HepG2 (cell line): Measurements from ENCODE around the gene CDKN1C. TPM values are rescaled to one million over a fixed set of nuclear protein-coding genes. Genes with fewer than 3 reads are reported as not detected.

ENCODE experiments used
- ARNTL ChIP-seq: sonication (generic); formaldehyde crosslinking; IDR thresholded peaks from 2 replicates; pipeline ENCODE4 v1.4.0; 2020; ENCODE audit warnings: mild to moderate bottlenecking, missing genetic modification reagents
- BCL6 ChIP-seq: IDR thresholded peaks from 2 replicates; pipeline ENCODE4 v1.6.1; 2016; ENCODE audit warnings: missing genetic modification reagents, missing compliant biosample characterization
- ELF3 ChIP-seq: IDR thresholded peaks from 2 replicates; pipeline ENCODE4 v1.6.1; 2016; ENCODE audit warnings: missing genetic modification reagents, missing compliant biosample characterization
- ESRRA ChIP-seq: sonication (generic); formaldehyde crosslinking; IDR thresholded peaks from 2 replicates; pipeline ENCODE4 v1.5.1; 2020; ENCODE audit warnings: mild to moderate bottlenecking, low read depth, missing genetic modification reagents
- FOXA3 ChIP-seq: IDR thresholded peaks from 2 replicates; pipeline ENCODE4 v1.6.1; 2016; ENCODE audit warnings: missing genetic modification reagents, missing compliant biosample characterization
- KAT8 ChIP-seq: IDR thresholded peaks from 2 replicates; pipeline ENCODE4 v1.6.1; 2016; ENCODE audit warnings: missing genetic modification reagents, missing compliant biosample characterization
- MTA3 ChIP-seq: sonication (generic); formaldehyde crosslinking; IDR thresholded peaks from 2 replicates; pipeline ENCODE4 v1.4.0; 2020; ENCODE audit warnings: missing genetic modification reagents
- NFE2L1 ChIP-seq: sonication (generic); formaldehyde crosslinking; IDR thresholded peaks from 2 replicates; pipeline ENCODE4 v1.4.0; 2020; ENCODE audit warnings: missing genetic modification reagents, mild to moderate bottlenecking, borderline replicate concordance
- POLR2G ChIP-seq: fragments of 200-400 bp; formaldehyde crosslinking; IDR thresholded peaks from 2 replicates; pipeline ENCODE4 v1.6.1; 2018; ENCODE audit warnings: mild to moderate bottlenecking, low read depth, low read length, moderate library complexity
- SIN3A ChIP-seq: IDR thresholded peaks from 2 replicates; pipeline ENCODE4 v1.6.1; 2011; ENCODE audit warnings: low read depth, mild to moderate bottlenecking, control low read depth, low read length, borderline replicate concordance
- SP5 ChIP-seq: IDR thresholded peaks from 2 replicates; pipeline ENCODE4 v1.6.1; 2016; ENCODE audit warnings: low read depth, borderline replicate concordance
- TAF1 ChIP-seq: sonication (generic); formaldehyde crosslinking; IDR thresholded peaks from 2 replicates; pipeline ENCODE4 v1.4.0; 2020; ENCODE audit warnings: missing genetic modification reagents
- ZNF124 ChIP-seq: sonication (generic); formaldehyde crosslinking; IDR thresholded peaks from 2 replicates; pipeline ENCODE4 v1.4.0; 2020; ENCODE audit warnings: missing genetic modification reagents
- ZNF138 ChIP-seq: sonication (generic); formaldehyde crosslinking; IDR thresholded peaks from 2 replicates; pipeline ENCODE4 v1.5.0; 2020; ENCODE audit warnings: mild to moderate bottlenecking, low read depth, missing genetic modification reagents
- ZNF251 ChIP-seq: sonication (generic); formaldehyde crosslinking; IDR thresholded peaks from 2 replicates; pipeline ENCODE4 v1.9.0; 2021; ENCODE audit warnings: mild to moderate bottlenecking, missing genetic modification reagents
- ZNF558 ChIP-seq: sonication (generic); formaldehyde crosslinking; IDR thresholded peaks from 2 replicates; pipeline ENCODE4 v1.9.0; 2022; ENCODE audit warnings: mild to moderate bottlenecking, missing genetic modification reagents, borderline replicate concordance
- ZNF747 ChIP-seq: sonication (generic); formaldehyde crosslinking; IDR thresholded peaks from 2 replicates; pipeline ENCODE4 v1.8.1; 2023; ENCODE audit warnings: missing genetic modification reagents, mild to moderate bottlenecking, borderline replicate concordance
- polyA plus RNA-seq, 8 experiments: library from polyadenylated mRNA; depleted of rRNA in 3 of 8; stranded (reverse) in 7 of 8; unstranded in 1 of 8; fragments of >200 nt; fragmentation: Illumina TruSeq in 4 of 8; extraction: Trizol in 4 of 8; gene quantifications; 2 replicates each; pipeline versions ENCODE4 v1.2.1 to v1.2.3, GENCODE V29; 2011 to 2016; ENCODE audit warnings: low read depth in 4 of 8, missing spikeins in 1 of 8, mixed read lengths in 1 of 8; ENCODE audit not compliant: insufficient read depth in 1 of 8
- total RNA-seq, 5 experiments: library from RNA; depleted of rRNA; stranded (reverse); fragments of >200 nt; fragmentation: Illumina TruSeq; extraction: Trizol; gene quantifications; 2 replicates each; pipeline ENCODE4 v1.2.3, GENCODE V29; 2016; ENCODE audit warnings: low read depth in 1 of 5
- TF ChIP-seq, protein P1 (sequence below): sonication (generic); formaldehyde crosslinking; IDR thresholded peaks from 2 replicates; pipeline ENCODE4 v1.9.0; 2021; ENCODE audit warnings: missing genetic modification reagents, borderline replicate concordance
- TF ChIP-seq, protein P2 (sequence below), 2 experiments: sonication (generic) in 1 of 2; formaldehyde crosslinking in 1 of 2; IDR thresholded peaks; 2 replicates each; pipeline versions ENCODE4 v1.4.0 to v1.6.1; 2018 to 2020; ENCODE audit warnings: missing genetic modification reagents in 2 of 2, borderline replicate concordance in 1 of 2, low read depth in 1 of 2, mild to moderate bottlenecking in 1 of 2, missing biosample characterization in 1 of 2
- TF ChIP-seq, protein P3 (sequence below): sonication (generic); formaldehyde crosslinking; IDR thresholded peaks from 2 replicates; pipeline ENCODE4 v1.4.0; 2020; ENCODE audit warnings: missing genetic modification reagents
- TF ChIP-seq, protein P4 (sequence below): conservative IDR thresholded peaks from 2 replicates; pipeline ENCODE4 v1.6.1; 2018; ENCODE audit warnings: missing genetic modification reagents
- TF ChIP-seq, protein P5 (sequence below): sonication (generic); formaldehyde crosslinking; IDR thresholded peaks from 2 replicates; pipeline ENCODE4 v1.4.0; 2020; ENCODE audit warnings: mild to moderate bottlenecking, missing genetic modification reagents

The CDKN1C gene
- total and polyA plus RNA-seq, 2 of the 13 experiments (the other 11 are each of a cell fraction or from before 2014, with no cell fraction given): not detected

DNA sequence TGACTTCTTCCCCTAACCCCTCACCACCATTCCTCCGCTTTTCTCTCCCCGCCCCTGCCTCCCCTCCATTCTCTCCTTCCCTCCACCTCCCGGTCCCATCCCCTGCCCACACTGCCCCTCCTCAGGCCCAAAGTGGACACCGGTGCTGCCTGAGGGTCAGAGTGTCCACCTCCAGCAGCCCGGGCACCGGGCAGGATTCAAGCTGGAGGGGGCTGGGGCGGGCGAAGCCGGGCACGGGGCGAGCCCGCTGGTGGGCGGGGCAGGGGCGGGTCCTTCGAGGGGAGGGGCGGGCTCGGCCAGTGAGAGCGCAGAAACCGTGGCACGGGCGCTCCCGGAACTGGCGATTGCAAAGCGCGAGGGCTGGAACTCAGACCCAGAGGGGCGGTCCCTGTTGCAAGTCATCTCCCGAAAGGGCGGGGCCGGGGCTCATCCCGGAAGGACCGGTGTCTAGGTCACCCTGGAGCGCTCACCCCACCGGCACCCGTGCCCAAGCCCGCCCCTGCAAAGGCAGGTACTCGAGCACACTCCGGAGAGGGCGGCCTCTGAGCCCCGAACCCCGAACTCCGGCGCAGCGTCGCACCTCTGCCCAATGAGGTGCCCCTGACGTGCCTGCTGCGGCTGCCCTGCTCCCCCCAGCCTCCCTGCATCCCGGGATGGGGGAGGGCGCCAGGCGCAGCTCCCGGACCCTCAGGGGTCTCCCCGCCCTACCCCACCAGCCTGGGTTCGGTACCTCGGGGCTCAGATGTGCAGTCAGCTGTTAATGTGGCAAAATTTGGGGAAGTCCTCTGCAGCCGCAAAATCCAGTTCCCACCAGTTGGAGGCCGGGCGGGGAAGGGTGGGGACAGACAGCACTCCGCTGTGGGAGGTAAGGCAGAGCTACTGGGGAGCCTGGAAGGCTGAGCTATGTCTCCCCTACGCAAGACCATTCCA is 16.5 kb upstream of the CDKN1C start (continued):
- TF ChIP-seq, protein P1, sequence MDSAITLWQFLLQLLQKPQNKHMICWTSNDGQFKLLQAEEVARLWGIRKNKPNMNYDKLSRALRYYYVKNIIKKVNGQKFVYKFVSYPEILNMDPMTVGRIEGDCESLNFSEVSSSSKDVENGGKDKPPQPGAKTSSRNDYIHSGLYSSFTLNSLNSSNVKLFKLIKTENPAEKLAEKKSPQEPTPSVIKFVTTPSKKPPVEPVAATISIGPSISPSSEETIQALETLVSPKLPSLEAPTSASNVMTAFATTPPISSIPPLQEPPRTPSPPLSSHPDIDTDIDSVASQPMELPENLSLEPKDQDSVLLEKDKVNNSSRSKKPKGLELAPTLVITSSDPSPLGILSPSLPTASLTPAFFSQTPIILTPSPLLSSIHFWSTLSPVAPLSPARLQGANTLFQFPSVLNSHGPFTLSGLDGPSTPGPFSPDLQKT (CRISPR knock-in tag): no peak
- TF ChIP-seq, protein P2, sequence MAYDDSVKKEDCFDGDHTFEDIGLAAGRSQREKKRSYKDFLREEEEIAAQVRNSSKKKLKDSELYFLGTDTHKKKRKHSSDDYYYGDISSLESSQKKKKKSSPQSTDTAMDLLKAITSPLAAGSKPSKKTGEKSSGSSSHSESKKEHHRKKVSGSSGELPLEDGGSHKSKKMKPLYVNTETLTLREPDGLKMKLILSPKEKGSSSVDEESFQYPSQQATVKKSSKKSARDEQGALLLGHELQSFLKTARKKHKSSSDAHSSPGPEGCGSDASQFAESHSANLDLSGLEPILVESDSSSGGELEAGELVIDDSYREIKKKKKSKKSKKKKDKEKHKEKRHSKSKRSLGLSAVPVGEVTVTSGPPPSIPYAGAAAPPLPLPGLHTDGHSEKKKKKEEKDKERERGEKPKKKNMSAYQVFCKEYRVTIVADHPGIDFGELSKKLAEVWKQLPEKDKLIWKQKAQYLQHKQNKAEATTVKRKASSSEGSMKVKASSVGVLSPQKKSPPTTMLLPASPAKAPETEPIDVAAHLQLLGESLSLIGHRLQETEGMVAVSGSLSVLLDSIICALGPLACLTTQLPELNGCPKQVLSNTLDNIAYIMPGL (CRISPR knock-in tag; IDR thresholded peaks at IDR 0.05; ENCODE audit: borderline replicate concordance in 1 of 2, low read depth in 1 of 2): peak in 1 of 2 experiments; percentile 8; a peak in 1 of 4 replicates
- TF ChIP-seq FOXA3 (no peak), KAT8 (CRISPR knock-in tag) (peak; percentile 20; the same call in 1 of the 2 replicates), ZNF251 (CRISPR knock-in tag) (no peak), SIN3A (peak; percentile 69; the same call in 1 of the 2 replicates), ZNF558 (CRISPR knock-in tag) (0 out of 2 replicates have a peak, but pooled peaks have one; percentile 46), ELF3 (CRISPR knock-in tag) (peak; percentile 58; the same call in 1 of the 2 replicates), NFE2L1 (CRISPR knock-in tag) (no peak), ZNF747 (CRISPR knock-in tag) (0 out of 2 replicates have a peak, but pooled peaks have one; percentile 30), TAF1 (CRISPR knock-in tag) (peak; percentile 63), SP5 (CRISPR knock-in tag) (0 out of 2 replicates have a peak, but pooled peaks have one; percentile 35), BCL6 (CRISPR knock-in tag) (no peak), MTA3 (CRISPR knock-in tag) (no peak), ZNF138 (0 out of 2 replicates have a peak, but pooled peaks have one; percentile 37), ZNF124 (no peak), ARNTL (CRISPR knock-in tag) (no peak), ESRRA (CRISPR knock-in tag) (0 out of 2 replicates have a peak, but pooled peaks have one; percentile 43), POLR2G (peak; percentile 36; the same call in 1 of the 2 replicates)
- TF ChIP-seq, protein P3, sequence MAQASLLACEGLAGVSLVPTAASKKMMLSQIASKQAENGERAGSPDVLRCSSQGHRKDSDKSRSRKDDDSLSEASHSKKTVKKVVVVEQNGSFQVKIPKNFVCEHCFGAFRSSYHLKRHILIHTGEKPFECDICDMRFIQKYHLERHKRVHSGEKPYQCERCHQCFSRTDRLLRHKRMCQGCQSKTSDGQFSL (CRISPR knock-in tag): peak; percentile 80; the same call in 1 of the 2 replicates
- TF ChIP-seq, protein P4, sequence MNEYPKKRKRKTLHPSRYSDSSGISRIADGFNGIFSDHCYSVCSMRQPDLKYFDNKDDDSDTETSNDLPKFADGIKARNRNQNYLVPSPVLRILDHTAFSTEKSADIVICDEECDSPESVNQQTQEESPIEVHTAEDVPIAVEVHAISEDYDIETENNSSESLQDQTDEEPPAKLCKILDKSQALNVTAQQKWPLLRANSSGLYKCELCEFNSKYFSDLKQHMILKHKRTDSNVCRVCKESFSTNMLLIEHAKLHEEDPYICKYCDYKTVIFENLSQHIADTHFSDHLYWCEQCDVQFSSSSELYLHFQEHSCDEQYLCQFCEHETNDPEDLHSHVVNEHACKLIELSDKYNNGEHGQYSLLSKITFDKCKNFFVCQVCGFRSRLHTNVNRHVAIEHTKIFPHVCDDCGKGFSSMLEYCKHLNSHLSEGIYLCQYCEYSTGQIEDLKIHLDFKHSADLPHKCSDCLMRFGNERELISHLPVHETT (CRISPR knock-in tag): 0 out of 2 replicates have a peak, but pooled peaks have one; percentile 24
- TF ChIP-seq, protein P5, sequence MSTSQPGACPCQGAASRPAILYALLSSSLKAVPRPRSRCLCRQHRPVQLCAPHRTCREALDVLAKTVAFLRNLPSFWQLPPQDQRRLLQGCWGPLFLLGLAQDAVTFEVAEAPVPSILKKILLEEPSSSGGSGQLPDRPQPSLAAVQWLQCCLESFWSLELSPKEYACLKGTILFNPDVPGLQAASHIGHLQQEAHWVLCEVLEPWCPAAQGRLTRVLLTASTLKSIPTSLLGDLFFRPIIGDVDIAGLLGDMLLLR (CRISPR knock-in tag): no peak
